Left ventricle myocardium superior (tissue), 1 donor: ENCODE data around the gene MMP20. TPM values are rescaled to one million over a fixed set of nuclear protein-coding genes. Genes with fewer than 3 reads are reported as not detected.

Source experiments
- ATAC-seq: fragments of 200-7000 bp; cut with Tn5 transposase; one replicate; pipeline ENCODE4 v1.9.1; 2020; ENCODE audit warnings: mild to moderate bottlenecking, moderate library complexity
- DNase-seq: peaks from one replicate; pipeline ENCODE4 v3.0.0-alpha.2; 2020
- intact Hi-C: fragments of 100-400 bp; cut with micrococcal nuclease; formaldehyde crosslinking; loops from one replicate; pipeline ENCODE4 v1.11.0; 2022
- total RNA-seq: library from RNA; stranded (reverse); fragmentation: NEBNext Ultra II Directional; extraction: Animal tissue kit (Norgen Biotek cat#: 25700); gene quantifications from one replicate; pipeline ENCODE4 v1.2.1, GENCODE V29; 2021
- donor health status: DM: no; HTN: yes; CAD: no; lungs with severe emphysema.

Gene MMP20
- total RNA-seq, 1 donor from 2014 or later: not detected

GRCh38 chr11:102599642-102600261 is 25.4 kb downstream of the MMP20 start:
- DNase-seq (no peak), ATAC-seq (no peak)
- intact Hi-C loops: no loop called here

GRCh38 chr11:102598272-102598671 is 26.9 kb downstream of the MMP20 start:
- intact Hi-C loops: no loop called here
- DNase-seq (no peak), ATAC-seq (no peak)

- intact Hi-C loops: no loop called here
- no peak for ATAC-seq
Observed at GRCh38 chr11:102596578-102596977, 28.6 kb downstream of the MMP20 start.

GRCh38 chr11:102592634-102593581 is 32.2 kb downstream of the MMP20 start:
- DNase-seq (no peak), ATAC-seq (no peak)
- intact Hi-C loops: no loop called here

More at GRCh38 chr11:102596578-102596977, 28.6 kb downstream of the MMP20 start:
- no peak for DNase-seq

- ATAC-seq: no peak
- DNase-seq: no peak
- intact Hi-C loops: no loop called here
Observed at GRCh38 chr11:102592131-102592530, 33.0 kb downstream of the MMP20 start.

- intact Hi-C loops: no loop called here
- DNase-seq (no peak), ATAC-seq (no peak)
Observed at GRCh38 chr11:102591160-102591718, 33.9 kb downstream of the MMP20 start.

- ATAC-seq (no peak), DNase-seq (no peak)
- intact Hi-C loops: no loop called here
Observed at GRCh38 chr11:102590276-102591049, 34.7 kb downstream of the MMP20 start.

GRCh38 chr11:102589047-102589459 is 36.1 kb downstream of the MMP20 start:
- DNase-seq (no peak), ATAC-seq (no peak)
- intact Hi-C loops: no loop called here

GRCh38 chr11:102587722-102588121 is 37.4 kb downstream of the MMP20 start:
- DNase-seq: no peak
- intact Hi-C loops: no loop called here
- no peak for ATAC-seq

GRCh38 chr11:102583141-102583873 is 41.8 kb downstream of the MMP20 start:
- DNase-seq: no peak
- intact Hi-C loops: no loop called here
- ATAC-seq: no peak

GRCh38 chr11:102582140-102582539 is 43.0 kb downstream of the MMP20 start:
- ATAC-seq (no peak), DNase-seq (no peak)
- intact Hi-C loops: no loop called here

GRCh38 chr11:102581066-102581465 is 44.1 kb downstream of the MMP20 start:
- no peak for DNase-seq
- ATAC-seq: no peak
- intact Hi-C loops: no loop called here

GRCh38 chr11:102580185-102580951 is 44.8 kb downstream of the MMP20 start:
- DNase-seq (no peak), ATAC-seq (no peak)
- intact Hi-C loops: no loop called here

GRCh38 chr11:102577723-102578122 is 47.4 kb downstream of the MMP20 start:
- ATAC-seq (no peak), DNase-seq (no peak)
- intact Hi-C loops: no loop called here

GRCh38 chr11:102577182-102577581 is 48.0 kb downstream of the MMP20 start:
- no peak for DNase-seq
- ATAC-seq: no peak
- intact Hi-C loops: no loop called here

- no peak for DNase-seq
- intact Hi-C loops: no loop called here
- no peak for ATAC-seq
Observed at GRCh38 chr11:102576350-102576749, 48.8 kb downstream of the MMP20 start.

- intact Hi-C loops: no loop called here
Observed at GRCh38 chr11:102575012-102575411, 50.1 kb downstream of the MMP20 start.

GRCh38 chr11:102573851-102574250 is 51.3 kb downstream of the MMP20 start:
- DNase-seq (no peak), ATAC-seq (no peak)
- intact Hi-C loops: no loop called here

More at GRCh38 chr11:102575012-102575411, 50.1 kb downstream of the MMP20 start:
- no peak for ATAC-seq
- DNase-seq: no peak
